H9 (cell line): ENCODE results near the gene HSPH1. TPM values are rescaled to one million over a fixed set of nuclear protein-coding genes. Genes with fewer than 3 reads are reported as not detected.

ENCODE experiments used
- DNase-seq: peaks from one replicate; pipeline ENCODE4 v3.0.0-alpha.2; 2017
- H2AFZ ChIP-seq: one replicate; pipeline ENCODE4 v1.6.1; 2013; ENCODE audit warnings: mild to moderate bottlenecking, low read length, control low read depth, moderate library complexity
- H2AK5ac ChIP-seq: 2 replicates; pipeline ENCODE4 v1.6.1; 2013; ENCODE audit warnings: low read length, control low read depth, mixed read lengths; ENCODE audit not compliant: insufficient read length
- H2BK120ac ChIP-seq: one replicate; pipeline ENCODE4 v1.6.1; 2013; ENCODE audit warnings: low read depth, mild to moderate bottlenecking, low read length, control low read depth, inconsistent platforms; ENCODE audit not compliant: poor library complexity, severe bottlenecking
- H2BK12ac ChIP-seq: 2 replicates; pipeline ENCODE4 v1.6.1; 2013; ENCODE audit warnings: low read length, control low read depth, mixed read lengths, low read depth; ENCODE audit not compliant: insufficient read length
- H2BK15ac ChIP-seq: 2 replicates; pipeline ENCODE4 v1.6.1; 2013; ENCODE audit warnings: low read depth, low read length, control low read depth
- H2BK20ac ChIP-seq: one replicate; pipeline ENCODE4 v1.6.1; 2013; ENCODE audit warnings: low read depth, mild to moderate bottlenecking, low read length, control low read depth, inconsistent platforms; ENCODE audit not compliant: poor library complexity, severe bottlenecking
- H2BK5ac ChIP-seq: 2 replicates; pipeline ENCODE4 v1.6.1; 2013; ENCODE audit warnings: low read length, control low read depth, mixed read lengths; ENCODE audit not compliant: insufficient read length
- H3K14ac ChIP-seq: 2 replicates; pipeline ENCODE4 v1.6.1; 2013; ENCODE audit warnings: low read length, control low read depth; ENCODE audit not compliant: insufficient read depth
- H3K18ac ChIP-seq: 2 replicates; pipeline ENCODE4 v1.6.1; 2013; ENCODE audit warnings: low read depth, mild to moderate bottlenecking, mixed read lengths, low read length, control low read depth; ENCODE audit not compliant: insufficient read length
- H3K23ac ChIP-seq: 2 replicates; pipeline ENCODE4 v1.6.1; 2013; ENCODE audit warnings: low read length, control low read depth, mixed read lengths, low read depth; ENCODE audit not compliant: insufficient read length
- H3K23me2 ChIP-seq: 2 replicates; pipeline ENCODE4 v1.6.1; 2013; ENCODE audit warnings: low read depth, mild to moderate bottlenecking, mixed read lengths, low read length, control low read depth; ENCODE audit not compliant: insufficient read length, poor library complexity, severe bottlenecking
- H3K27ac ChIP-seq: 2 replicates; pipeline ENCODE4 v1.5.1; 2013; ENCODE audit warnings: low read length, control low read depth, mixed read lengths, low read depth; ENCODE audit not compliant: insufficient read length
- H3K27me3 ChIP-seq: 2 replicates; pipeline ENCODE4 v1.6.1; 2013; ENCODE audit warnings: low read length, control low read depth, inconsistent platforms; ENCODE audit not compliant: insufficient read depth
- H3K4ac ChIP-seq: 2 replicates; pipeline ENCODE4 v1.6.1; 2013; ENCODE audit warnings: low read depth, mild to moderate bottlenecking, control low read depth, inconsistent platforms, low read length, moderate library complexity
- H3K4me1 ChIP-seq: 2 replicates; pipeline ENCODE4 v1.6.1; 2013; ENCODE audit warnings: low read length, control low read depth, inconsistent platforms; ENCODE audit not compliant: insufficient read depth
- H3K4me2 ChIP-seq: 2 replicates; pipeline ENCODE4 v1.6.1; 2013; ENCODE audit warnings: low read length, control low read depth, mixed read lengths; ENCODE audit not compliant: insufficient read length, insufficient read depth
- H3K56ac ChIP-seq: 2 replicates; pipeline ENCODE4 v1.6.1; 2013; ENCODE audit warnings: low read depth, mild to moderate bottlenecking, mixed read lengths, low read length, control low read depth; ENCODE audit not compliant: insufficient read length
- H3K79me1 ChIP-seq: 2 replicates; pipeline ENCODE4 v1.6.1; 2013; ENCODE audit warnings: low read depth, mild to moderate bottlenecking, moderate library complexity, low read length, control low read depth, inconsistent platforms; ENCODE audit not compliant: insufficient read depth, poor library complexity, severe bottlenecking
- H3K79me2 ChIP-seq: 2 replicates; pipeline ENCODE4 v1.6.1; 2013; ENCODE audit warnings: low read length, control low read depth, inconsistent platforms; ENCODE audit not compliant: insufficient read depth
- H3K9ac ChIP-seq: 2 replicates; pipeline ENCODE4 v1.6.1; 2013; ENCODE audit warnings: low read length, control low read depth, mixed read lengths; ENCODE audit not compliant: insufficient read length; ENCODE audit errors: extremely low read depth
- H3K9me3 ChIP-seq: one replicate; pipeline ENCODE4 v1.6.1; 2013; ENCODE audit warnings: low read depth, low read length, inconsistent platforms; ENCODE audit not compliant: control insufficient read depth
- H3T11ph ChIP-seq: one replicate; pipeline ENCODE4 v1.6.1; 2013; ENCODE audit warnings: mild to moderate bottlenecking, low read length, control low read depth, inconsistent platforms
- H4K20me1 ChIP-seq: one replicate; pipeline ENCODE4 v1.6.1; 2013; ENCODE audit not compliant: control insufficient read depth, insufficient read length, insufficient read depth
- H4K5ac ChIP-seq: 2 replicates; pipeline ENCODE4 v1.6.1; 2013; ENCODE audit warnings: low read depth, mild to moderate bottlenecking, mixed read lengths, low read length, control low read depth; ENCODE audit not compliant: insufficient read length
- H4K8ac ChIP-seq: replicated peaks from 2 replicates; pipeline ENCODE4 v1.6.1; 2013; ENCODE audit warnings: low read length, control low read depth, mixed read lengths, low read depth; ENCODE audit not compliant: insufficient read length
- H4K91ac ChIP-seq: 2 replicates; pipeline ENCODE4 v1.6.1; 2013; ENCODE audit warnings: low read depth, mild to moderate bottlenecking, moderate library complexity, mixed read lengths, low read length, control low read depth; ENCODE audit not compliant: insufficient read length
- H3K27ac Mint-ChIP-seq, 3 experiments: 2 replicates in 2 of 3; 3 replicates in 1 of 3; pipeline ENCODE4 v1.8.0; 2020 to 2021; ENCODE audit warnings: mixed read lengths in 3 of 3, mild to moderate bottlenecking in 1 of 3, moderate library complexity in 1 of 3
- H3K27me3 Mint-ChIP-seq: 2 replicates; pipeline ENCODE4 v1.8.0; 2021; ENCODE audit warnings: low read depth, mild to moderate bottlenecking, moderate library complexity, mixed read lengths
- H3K36me3 Mint-ChIP-seq, 3 experiments: 2 replicates in 2 of 3; 3 replicates in 1 of 3; pipeline ENCODE4 v1.8.0; 2020 to 2021; ENCODE audit warnings: low read depth in 3 of 3, mixed read lengths in 3 of 3; ENCODE audit not compliant: insufficient read depth in 1 of 3
- H3K4me1 Mint-ChIP-seq, 2 experiments: 2 replicates each; pipeline ENCODE4 v1.8.0; 2020; ENCODE audit warnings: mixed read lengths in 2 of 2
- H3K4me3 Mint-ChIP-seq, 2 experiments: 2 replicates in 1 of 2; 3 replicates in 1 of 2; pipeline ENCODE4 v1.8.0; 2020 to 2021; ENCODE audit warnings: mild to moderate bottlenecking in 2 of 2, mixed read lengths in 2 of 2, moderate library complexity in 1 of 2
- H3K9me3 Mint-ChIP-seq, 2 experiments: 2 replicates in 1 of 2; 3 replicates in 1 of 2; pipeline ENCODE4 v1.8.0; 2020; ENCODE audit warnings: mild to moderate bottlenecking in 2 of 2, mixed read lengths in 2 of 2, moderate library complexity in 1 of 2
- WGBS: extraction: QIAGEN DNeasy Blood & Tissue Kit; methylation state at CpG from one replicate; pipeline ENCODE4 v1.1.7; 2013; ENCODE audit warnings: missing lambda C conversion rate, low lambda C conversion rate, mixed read lengths; ENCODE audit not compliant: insufficient read length; ENCODE audit errors: extremely low coverage; 5-methylcytosine and 5-hydroxymethylcytosine counted together
- total RNA-seq: library from RNA; stranded (reverse); gene quantifications from 2 replicates; pipeline ENCODE4 v1.2.1, GENCODE V29; 2021
- TF ChIP-seq, protein P1 (sequence below): fragments of 200-600 bp; sonication (generic); conservative IDR thresholded peaks from 3 replicates; pipeline ENCODE4 v1.8.0; 2021; ENCODE audit warnings: antibody characterized with exemption, mild to moderate bottlenecking

The HSPH1 gene
- total RNA-seq, 1 experiment from 2014 or later, result 141 TPM

DNA sequence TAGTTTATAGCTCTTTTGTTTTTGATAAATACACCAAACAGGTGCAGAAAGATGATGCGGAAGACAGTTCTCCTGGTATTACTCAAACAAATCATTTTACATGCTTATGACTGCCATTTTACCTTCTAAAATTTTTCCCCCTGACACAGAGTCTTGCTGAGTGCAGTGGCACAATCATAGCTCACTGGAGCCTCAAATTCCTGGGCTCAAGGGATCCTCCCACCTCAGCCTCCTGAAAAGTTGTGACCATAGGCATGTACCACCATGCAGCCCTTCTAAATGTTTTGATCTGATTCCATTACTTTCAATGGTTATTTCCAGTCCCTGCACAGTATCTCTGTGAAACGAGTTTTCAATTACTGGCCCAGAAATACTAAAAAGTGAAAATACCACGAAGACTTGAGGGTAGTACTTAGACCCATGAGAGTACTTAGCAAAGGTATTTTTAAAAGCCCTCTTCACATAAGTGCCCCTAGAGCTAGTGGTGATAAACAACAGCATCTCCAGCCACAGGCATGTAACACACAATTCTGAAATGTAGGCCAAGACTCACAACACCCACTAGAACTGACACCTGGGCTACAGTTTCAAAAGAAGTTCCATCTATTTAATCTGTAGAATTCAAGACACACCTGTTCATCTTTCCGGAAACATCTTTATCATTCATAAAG, 11.3 kb downstream of the HSPH1 start:
- Histone ChIP-seq H3K18ac (no peak overlapping the region), H2BK120ac (no peak overlapping the region), H2BK15ac (no peak overlapping the region), H3K27me3 (no peaks in the 10 kb centered on the region), H2AFZ (no peak overlapping the region), H3K14ac (no peak overlapping the region), H2BK12ac (no peak overlapping the region), H2AK5ac (no peak overlapping the region), H3K9me3 (no peaks in the 10 kb centered on the region), H4K20me1 (no peaks in the 10 kb centered on the region), H2BK20ac (no peak overlapping the region), H3K56ac (no peak overlapping the region), H3K4me2 (no peak overlapping the region), H3K79me1 (no peaks in the 10 kb centered on the region), H2BK5ac (no peak overlapping the region), H4K5ac (no peak overlapping the region), H3K9ac (no peak overlapping the region), H3K23me2 (no peaks in the 10 kb centered on the region), H3K27ac (no peak overlapping the region), H4K91ac (no peak overlapping the region), H3K79me2 (no peaks in the 10 kb centered on the region), H3K4ac (no peak overlapping the region), H3T11ph (no peak overlapping the region), H4K8ac (no peak overlapping the region), H3K23ac (no peak overlapping the region), H3K4me1 (no peaks in the 10 kb centered on the region)
- Mint-ChIP-seq H3K4me3 (no peak overlapping the region), H3K27me3 (no peaks in the 10 kb centered on the region), H3K4me1 (no peaks in the 10 kb centered on the region), H3K36me3 (peaks cover 54 to 89% (median 69%) of the 10 kb centered on the region in 3 experiments; a peak in 6 of 7 replicates), H3K9me3 (no peaks in the 10 kb centered on the region), H3K27ac (no peak overlapping the region)
- TF ChIP-seq, protein P1, sequence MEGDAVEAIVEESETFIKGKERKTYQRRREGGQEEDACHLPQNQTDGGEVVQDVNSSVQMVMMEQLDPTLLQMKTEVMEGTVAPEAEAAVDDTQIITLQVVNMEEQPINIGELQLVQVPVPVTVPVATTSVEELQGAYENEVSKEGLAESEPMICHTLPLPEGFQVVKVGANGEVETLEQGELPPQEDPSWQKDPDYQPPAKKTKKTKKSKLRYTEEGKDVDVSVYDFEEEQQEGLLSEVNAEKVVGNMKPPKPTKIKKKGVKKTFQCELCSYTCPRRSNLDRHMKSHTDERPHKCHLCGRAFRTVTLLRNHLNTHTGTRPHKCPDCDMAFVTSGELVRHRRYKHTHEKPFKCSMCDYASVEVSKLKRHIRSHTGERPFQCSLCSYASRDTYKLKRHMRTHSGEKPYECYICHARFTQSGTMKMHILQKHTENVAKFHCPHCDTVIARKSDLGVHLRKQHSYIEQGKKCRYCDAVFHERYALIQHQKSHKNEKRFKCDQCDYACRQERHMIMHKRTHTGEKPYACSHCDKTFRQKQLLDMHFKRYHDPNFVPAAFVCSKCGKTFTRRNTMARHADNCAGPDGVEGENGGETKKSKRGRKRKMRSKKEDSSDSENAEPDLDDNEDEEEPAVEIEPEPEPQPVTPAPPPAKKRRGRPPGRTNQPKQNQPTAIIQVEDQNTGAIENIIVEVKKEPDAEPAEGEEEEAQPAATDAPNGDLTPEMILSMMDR, result no peak
- no peak for DNase-seq
- no CpG with 5 or more reads among the region's 4 CpGs for WGBS
